ENCODE results near the gene BRK1.
"Not testable (repeated sequence)": the region's sequence is repeated elsewhere in the genome, so short reads cannot be mapped to it uniquely, and the experiment has no call there.

Gene BRK1

GRCh38 chr3:10115326-10116137, at the start of gene BRK1:
Gene BRK1, plus strand, starts transcription at chr3:10115675. Its CDS starts 27 bp downstream, at chr3:10115702.
- peak; percentile 89 for DNase-seq (ENCODE audit: low read depth in 2 of 2, low spot score in 1 of 2)

GRCh38 chr3:10070077-10070476, 45.4 kb upstream of the BRK1 start:
- not testable (repeated sequence) for DNase-seq (ENCODE audit: low read depth in 2 of 2, low spot score in 1 of 2)

- no peak for DNase-seq (ENCODE audit: low read depth in 2 of 2, low spot score in 1 of 2)
Observed at GRCh38 chr3:10074666-10075065, 40.8 kb upstream of the BRK1 start.

- DNase-seq (ENCODE audit: low read depth in 2 of 2, low spot score in 1 of 2), result no peak
Observed at GRCh38 chr3:10081871-10082270, 33.6 kb upstream of the BRK1 start.

GRCh38 chr3:10085738-10086137, 29.7 kb upstream of the BRK1 start:
- DNase-seq (ENCODE audit: low read depth in 2 of 2, low spot score in 1 of 2), result no peak

GRCh38 chr3:10088256-10088655, 27.2 kb upstream of the BRK1 start:
- DNase-seq (ENCODE audit: low read depth in 2 of 2, low spot score in 1 of 2), result no peak

- DNase-seq (ENCODE audit: low read depth in 2 of 2, low spot score in 1 of 2), result no peak
Observed at GRCh38 chr3:10090179-10090578, 25.3 kb upstream of the BRK1 start.

GRCh38 chr3:10090774-10091173, 24.7 kb upstream of the BRK1 start:
- DNase-seq (ENCODE audit: low read depth in 2 of 2, low spot score in 1 of 2), result not testable (repeated sequence)

GRCh38 chr3:10091387-10091786, 24.1 kb upstream of the BRK1 start:
- DNase-seq (ENCODE audit: low read depth in 2 of 2, low spot score in 1 of 2), result not testable (repeated sequence)

- DNase-seq (ENCODE audit: low read depth in 2 of 2, low spot score in 1 of 2), result no peak
Observed at GRCh38 chr3:10093678-10094077, 21.8 kb upstream of the BRK1 start.

- no peak for DNase-seq (ENCODE audit: low read depth in 2 of 2, low spot score in 1 of 2)
Observed at GRCh38 chr3:10099041-10099440, 16.4 kb upstream of the BRK1 start.

GRCh38 chr3:10106919-10107318, 8.6 kb upstream of the BRK1 start:
- no peak for DNase-seq (ENCODE audit: low read depth in 2 of 2, low spot score in 1 of 2)

- no peak for DNase-seq (ENCODE audit: low read depth in 2 of 2, low spot score in 1 of 2)
Observed at GRCh38 chr3:10108091-10108490, 7.4 kb upstream of the BRK1 start, which contains the start of gene FANCD2OS. Gene FANCD2OS, minus strand, starts transcription at chr3:10108255. Its CDS starts 3,481 bp downstream, at chr3:10104774.

- no peak for DNase-seq (ENCODE audit: low read depth in 2 of 2, low spot score in 1 of 2)
Observed at GRCh38 chr3:10116138-10116460, 624 bp downstream of the BRK1 start.

- no peak for DNase-seq (ENCODE audit: low read depth in 2 of 2, low spot score in 1 of 2)
Observed at GRCh38 chr3:10116928-10117327, 1.5 kb downstream of the BRK1 start.

GRCh38 chr3:10119376-10119775, 3.9 kb downstream of the BRK1 start:
- no peak for DNase-seq (ENCODE audit: low read depth in 2 of 2, low spot score in 1 of 2)

- no peak for DNase-seq (ENCODE audit: low read depth in 2 of 2, low spot score in 1 of 2)
Observed at GRCh38 chr3:10121064-10121463, 5.6 kb downstream of the BRK1 start.

GRCh38 chr3:10122724-10123123, 7.2 kb downstream of the BRK1 start:
- no peak for DNase-seq (ENCODE audit: low read depth in 2 of 2, low spot score in 1 of 2)

GRCh38 chr3:10135872-10136271, 20.4 kb downstream of the BRK1 start:
- DNase-seq (ENCODE audit: low read depth in 2 of 2, low spot score in 1 of 2), result not testable (repeated sequence)

GRCh38 chr3:10136426-10137005, 21.0 kb downstream of the BRK1 start:
- no peak for DNase-seq (ENCODE audit: low read depth in 2 of 2, low spot score in 1 of 2)

- no peak for DNase-seq (ENCODE audit: low read depth in 2 of 2, low spot score in 1 of 2)
Observed at GRCh38 chr3:10137178-10137577, 21.7 kb downstream of the BRK1 start.

GRCh38 chr3:10140996-10141546, 25.6 kb downstream of the BRK1 start:
- DNase-seq (ENCODE audit: low read depth in 2 of 2, low spot score in 1 of 2), result no peak

Data from stimulated activated CD8-positive, alpha-beta memory T cell treated with anti-CD3 and anti-CD28 coated beads, Interleukin-4, amount 100 ng/mL, for 4 hours (primary cell).